ENCODE data around the gene GGA1. TPM values are rescaled to one million over a fixed set of nuclear protein-coding genes. Genes with fewer than 3 reads are reported as not detected.
"Not testable (repeated sequence)": the region's sequence is repeated elsewhere in the genome, so short reads cannot be mapped to it uniquely, and the experiment has no call there.

Gene GGA1
- total RNA-seq, 1 donor from 2014 or later, result 64.8 TPM

- DNase-seq, result no peak
- no peaks in the 10 kb centered on the region for H3K36me3 ChIP-seq
- H3K9me3 ChIP-seq, result no peaks in the 10 kb centered on the region
- no peak overlapping the region for H3K27ac ChIP-seq
- H3K4me1 ChIP-seq, result peaks cover 31% of the 10 kb centered on the region
- no peak for ATAC-seq
- H3K27me3 ChIP-seq (ENCODE audit: low read depth), result no peaks in the 10 kb centered on the region
- intact Hi-C loops (cut with DNase I), result loop anchor here (10.0 kb wide), 1 partner anchor 45 kb away; no protein-coding TSS in a partner anchor
- no peak for TF ChIP-seq CTCF (IDR thresholded peaks at IDR 0.05)
- no peak overlapping the region for H3K4me3 ChIP-seq
These were observed 19.0 kb upstream of the GGA1 start for GRCh38 chr22:37589636-37590035.

GRCh38 chr22:37591081-37591480 lies 17.6 kb upstream of the GGA1 start:
- intact Hi-C loops (cut with DNase I), result loop anchor here (10.0 kb wide), 1 partner anchor 46 kb away; no protein-coding TSS in a partner anchor
- H3K27me3 ChIP-seq (ENCODE audit: low read depth); ATAC-seq; DNase-seq; H3K4me3 ChIP-seq; H3K9me3 ChIP-seq; H3K36me3 ChIP-seq: not testable (repeated sequence)
- Histone ChIP-seq H3K4me1 (peaks cover 31% of the 10 kb centered on the region), H3K27ac (peak overlapping the region; percentile 59)

- Histone ChIP-seq H3K4me3 (peak overlapping the region; percentile 3), H3K27ac (peak overlapping the region; percentile 51)
These were observed 16.7 kb upstream of the GGA1 start for GRCh38 chr22:37591823-37592404.

GRCh38 chr22:37594237-37594636 lies 14.4 kb upstream of the GGA1 start:
- no peaks in the 10 kb centered on the region for H3K9me3 ChIP-seq
- no peaks in the 10 kb centered on the region for H3K36me3 ChIP-seq
- no peak for DNase-seq
- H3K27ac ChIP-seq, result no peak overlapping the region
- intact Hi-C loops (cut with DNase I), result loop anchor here (10.0 kb wide), 1 partner anchor 49 kb away; no protein-coding TSS in a partner anchor
- no peak for TF ChIP-seq CTCF (IDR thresholded peaks at IDR 0.05)
- ATAC-seq, result no peak
- H3K4me1 ChIP-seq, result peaks cover 35% of the 10 kb centered on the region
- no peaks in the 10 kb centered on the region for H3K27me3 ChIP-seq (ENCODE audit: low read depth)
- no peak overlapping the region for H3K4me3 ChIP-seq

More at GRCh38 chr22:37591823-37592404, 16.7 kb upstream of the GGA1 start:
- Histone ChIP-seq H3K9me3 (no peaks in the 10 kb centered on the region), H3K27me3 (ENCODE audit: low read depth) (no peaks in the 10 kb centered on the region), H3K36me3 (no peaks in the 10 kb centered on the region), H3K4me1 (peaks cover 31% of the 10 kb centered on the region)
- TF ChIP-seq CTCF (IDR thresholded peaks at IDR 0.05), result no peak
- no peak for DNase-seq
- ATAC-seq, result no peak
- intact Hi-C loops (cut with DNase I), result loop anchor here (10.0 kb wide), 1 partner anchor 47 kb away; no protein-coding TSS in a partner anchor

DNA sequence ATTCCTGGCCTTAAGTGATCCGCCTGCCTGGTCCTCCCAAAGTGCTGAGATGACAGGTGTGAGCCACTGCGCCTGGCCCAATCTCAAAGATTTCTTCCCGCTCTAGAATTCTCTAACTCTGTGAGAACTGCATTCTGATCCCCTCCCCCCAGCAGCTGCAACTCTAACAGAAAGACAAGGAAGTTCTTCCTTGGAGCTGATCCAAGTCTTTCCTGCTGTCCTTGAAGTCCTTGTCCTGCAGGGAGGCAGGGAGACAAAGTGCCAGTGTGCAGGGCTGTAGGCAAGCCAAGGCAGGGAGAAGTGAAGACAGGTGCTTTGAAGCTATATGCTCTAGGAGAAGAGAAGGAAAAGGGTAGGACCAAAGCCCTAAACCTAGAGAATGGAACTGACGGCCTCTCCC lies 9.5 kb upstream of the GGA1 start:
- Histone ChIP-seq H3K36me3 (no peaks in the 10 kb centered on the region), H3K27me3 (ENCODE audit: low read depth) (no peaks in the 10 kb centered on the region), H3K9me3 (no peaks in the 10 kb centered on the region), H3K27ac (no peak overlapping the region), H3K4me3 (no peak overlapping the region), H3K4me1 (peaks cover 9% of the 10 kb centered on the region)
- ATAC-seq, result no peak
- intact Hi-C loops (cut with DNase I), result loop anchor here (10.0 kb wide), 1 partner anchor 54 kb away; no protein-coding TSS in a partner anchor
- no peak for TF ChIP-seq CTCF (IDR thresholded peaks at IDR 0.05)
- no peak for DNase-seq

DNA sequence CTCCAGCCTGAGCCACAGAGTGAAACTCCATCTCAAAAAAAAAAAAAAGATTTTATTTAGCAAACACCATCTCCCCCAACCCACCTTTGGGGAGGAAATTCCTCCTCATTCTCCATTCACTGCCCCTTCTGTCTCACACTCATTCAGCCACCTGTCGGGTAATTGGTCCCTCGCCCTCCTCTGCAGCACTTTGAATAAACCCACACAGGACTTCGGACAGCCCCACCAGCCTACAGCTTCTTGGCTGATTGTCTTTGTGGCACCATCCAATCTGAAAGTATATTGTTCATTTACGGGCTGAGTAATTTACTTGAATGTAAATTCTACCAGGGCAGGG lies 7.5 kb upstream of the GGA1 start:
- Histone ChIP-seq H3K9me3 (no peaks in the 10 kb centered on the region), H3K27me3 (ENCODE audit: low read depth) (no peaks in the 10 kb centered on the region), H3K27ac (no peak overlapping the region), H3K4me3 (no peak overlapping the region), H3K36me3 (no peaks in the 10 kb centered on the region), H3K4me1 (peaks cover 9% of the 10 kb centered on the region)
- ATAC-seq (no peak), DNase-seq (no peak)
- intact Hi-C loops (cut with DNase I), result no loop called here
- no peak for TF ChIP-seq CTCF (IDR thresholded peaks at IDR 0.05)
